ENCODE measurements around the gene DOCK2.

Gene DOCK2

GRCh38 chr5:169991115-169991869 is 354.2 kb downstream of the DOCK2 start (continued):
- no peak for TF ChIP-seq ZNF768 (tag by site-specific recombination; IDR thresholded peaks at IDR 0.05)
- TF ChIP-seq ZBTB8A (tag by site-specific recombination; IDR thresholded peaks at IDR 0.05) = no peak

GRCh38 chr5:169992789-169993484 is 355.9 kb downstream of the DOCK2 start:
- H3K4me3 ChIP-seq (ENCODE audit: low read depth, low read length) = no peak overlapping the region
- no peaks in the 10 kb centered on the region for H3K4me1 ChIP-seq (ENCODE audit: control insufficient read depth, insufficient read depth, low read length)
- H3K36me3 ChIP-seq (ENCODE audit: control insufficient read depth in 2 of 2, insufficient read depth in 1 of 2, low read length in 2 of 2) = no peaks in the 10 kb centered on the region
- ChIA-PET POLR2A (no interaction called here), CTCF (interaction anchor here (1.1 kb wide), 1 partner anchor 13 kb away, joined by 5 read pairs; the partner anchor contains the start of gene INSYN2B)
- TF ChIP-seq ZNF529 (tag by site-specific recombination; IDR thresholded peaks at IDR 0.05; ENCODE audit: insufficient replicate concordance) (no peak), ZNF266 (tag by site-specific recombination; IDR thresholded peaks at IDR 0.05; ENCODE audit: low read depth) (no peak), ZNF37A (tag by site-specific recombination; IDR thresholded peaks at IDR 0.05) (no peak), ZNF521 (tag by site-specific recombination; IDR thresholded peaks at IDR 0.05) (no peak)
- no peaks in the 10 kb centered on the region for H3K9me3 ChIP-seq (ENCODE audit: control insufficient read depth, insufficient read depth, low read depth, low read length)
- H3K27ac ChIP-seq (ENCODE audit: extremely low read depth, low read depth, low read length) = no peak overlapping the region

GRCh38 chr5:169993485-169993790 is 356.4 kb downstream of the DOCK2 start:
- H3K36me3 ChIP-seq (ENCODE audit: control insufficient read depth in 2 of 2, insufficient read depth in 1 of 2, low read length in 2 of 2) = no peaks in the 10 kb centered on the region
- TF ChIP-seq GLIS2 (tag by site-specific recombination; IDR thresholded peaks at IDR 0.05) (no peak), ZNF677 (tag by site-specific recombination; IDR thresholded peaks at IDR 0.05) (no peak), ZNF692 (tag by site-specific recombination; IDR thresholded peaks at IDR 0.05) (no peak), ZNF140 (tag by site-specific recombination; IDR thresholded peaks at IDR 0.05) (no peak), ZBTB1 (tag by site-specific recombination; IDR thresholded peaks at IDR 0.05) (no peak)
- H3K4me1 ChIP-seq (ENCODE audit: control insufficient read depth, insufficient read depth, low read length) = no peaks in the 10 kb centered on the region
- CTCF ChIA-PET = interaction anchor here (1.1 kb wide), 1 partner anchor 13 kb away, joined by 5 read pairs; the partner anchor contains the start of gene INSYN2B
- H3K9me3 ChIP-seq (ENCODE audit: control insufficient read depth, insufficient read depth, low read depth, low read length) = no peaks in the 10 kb centered on the region
- H3K27ac ChIP-seq (ENCODE audit: extremely low read depth, low read depth, low read length) = no peak overlapping the region
- H3K4me3 ChIP-seq (ENCODE audit: low read depth, low read length) = no peak overlapping the region
- POLR2A ChIA-PET = no interaction called here

GRCh38 chr5:169997798-169998197 is 360.7 kb downstream of the DOCK2 start:
- no peak overlapping the region for H3K27ac ChIP-seq (ENCODE audit: extremely low read depth, low read depth, low read length)
- H3K4me1 ChIP-seq (ENCODE audit: control insufficient read depth, insufficient read depth, low read length) = no peaks in the 10 kb centered on the region
- H3K4me3 ChIP-seq (ENCODE audit: low read depth, low read length) = no peak overlapping the region
- TF ChIP-seq BCL6B (tag by site-specific recombination; IDR thresholded peaks at IDR 0.05) = no peak
- TF ChIP-seq ZNF670 (tag by site-specific recombination; IDR thresholded peaks at IDR 0.05; ENCODE audit: low read depth) = no peak
- no peaks in the 10 kb centered on the region for H3K9me3 ChIP-seq (ENCODE audit: control insufficient read depth, insufficient read depth, low read depth, low read length)
- H3K36me3 ChIP-seq (ENCODE audit: control insufficient read depth in 2 of 2, insufficient read depth in 1 of 2, low read length in 2 of 2) = no peaks in the 10 kb centered on the region
- CTCF ChIA-PET = no interaction called here
- POLR2A ChIA-PET = no interaction called here

- Histone ChIP-seq H3K36me3 (ENCODE audit: control insufficient read depth in 2 of 2, insufficient read depth in 1 of 2, low read length in 2 of 2) (no peaks in the 10 kb centered on the region), H3K4me3 (ENCODE audit: low read depth, low read length) (no peak overlapping the region), H3K9me3 (ENCODE audit: control insufficient read depth, insufficient read depth, low read depth, low read length) (no peaks in the 10 kb centered on the region), H3K27ac (ENCODE audit: extremely low read depth, low read depth, low read length) (no peak overlapping the region), H3K4me1 (ENCODE audit: control insufficient read depth, insufficient read depth, low read length) (no peaks in the 10 kb centered on the region)
- POLR2A ChIA-PET = no interaction called here
- CTCF ChIA-PET = interaction anchor here (0.6 to 1.3 kb wide), 2 partner anchors 19 to 422 kb away, joined by 3 to 4 read pairs; partner anchors contain the start of gene INSYN2B
- TF ChIP-seq ZSCAN4 (tag by site-specific recombination; IDR thresholded peaks at IDR 0.05) (no peak), ZNF670 (tag by site-specific recombination; IDR thresholded peaks at IDR 0.05; ENCODE audit: low read depth) (no peak), MEIS1 (CRISPR knock-in tag; IDR thresholded peaks at IDR 0.05; ENCODE audit: borderline replicate concordance) (no peak), PATZ1 (tag by site-specific recombination; IDR thresholded peaks at IDR 0.05) (no peak)
Measured at GRCh38 chr5:169999621-170000020, 362.5 kb downstream of the DOCK2 start.

All from HEK293 (cell line).